ENCODE results near the gene IRGC.

The IRGC gene

GRCh38 chr19:43691755-43692154, 24.1 kb upstream of the IRGC start:
- no peak for DNase-seq

DNA sequence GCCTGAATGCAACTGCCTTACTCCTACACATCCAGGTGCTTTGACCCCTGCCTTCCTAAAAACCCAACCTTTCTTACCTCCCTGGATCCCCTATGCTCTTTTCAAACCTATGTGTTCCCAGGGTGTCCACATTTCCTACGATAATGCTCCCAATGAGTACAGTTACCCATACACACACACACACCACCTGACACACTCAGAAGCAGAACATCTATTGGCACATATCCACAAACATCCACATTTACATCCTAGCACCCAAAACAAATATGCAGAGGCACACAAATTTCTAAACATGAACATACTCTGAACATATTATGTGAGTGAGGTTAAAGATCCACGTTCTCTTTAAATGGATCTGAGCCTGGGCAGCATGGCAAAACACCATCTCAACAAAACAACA, 23.5 kb upstream of the IRGC start:
- no peak for DNase-seq

DNA sequence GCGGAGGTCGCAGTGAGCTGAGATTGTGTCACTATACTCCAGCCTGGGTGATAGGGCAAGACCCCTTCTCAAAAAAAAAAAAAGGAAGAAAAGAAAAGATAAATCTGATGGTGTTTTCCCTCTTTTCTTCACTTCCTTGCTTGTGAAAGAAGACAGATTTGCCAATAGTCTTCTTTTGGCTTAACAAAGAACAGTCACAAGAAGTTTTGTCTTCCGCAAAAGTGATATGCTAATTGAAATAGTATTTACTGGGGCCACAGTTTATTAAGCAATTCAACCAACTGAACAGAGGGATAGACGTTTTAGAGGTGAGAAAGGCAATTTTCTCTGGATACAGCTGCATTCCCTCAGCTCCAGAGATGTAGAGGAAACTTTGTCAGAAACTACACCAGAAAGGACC, 23.0 kb upstream of the IRGC start:
- peak; percentile 17 for DNase-seq

- no peak for DNase-seq
These were observed 21.3 kb upstream of the IRGC start for GRCh38 chr19:43694553-43694952.

- peak; percentile 49 for DNase-seq
These were observed 19.7 kb upstream of the IRGC start for GRCh38 chr19:43695985-43696704.

GRCh38 chr19:43697295-43697694, 18.6 kb upstream of the IRGC start:
- DNase-seq: no peak

DNA sequence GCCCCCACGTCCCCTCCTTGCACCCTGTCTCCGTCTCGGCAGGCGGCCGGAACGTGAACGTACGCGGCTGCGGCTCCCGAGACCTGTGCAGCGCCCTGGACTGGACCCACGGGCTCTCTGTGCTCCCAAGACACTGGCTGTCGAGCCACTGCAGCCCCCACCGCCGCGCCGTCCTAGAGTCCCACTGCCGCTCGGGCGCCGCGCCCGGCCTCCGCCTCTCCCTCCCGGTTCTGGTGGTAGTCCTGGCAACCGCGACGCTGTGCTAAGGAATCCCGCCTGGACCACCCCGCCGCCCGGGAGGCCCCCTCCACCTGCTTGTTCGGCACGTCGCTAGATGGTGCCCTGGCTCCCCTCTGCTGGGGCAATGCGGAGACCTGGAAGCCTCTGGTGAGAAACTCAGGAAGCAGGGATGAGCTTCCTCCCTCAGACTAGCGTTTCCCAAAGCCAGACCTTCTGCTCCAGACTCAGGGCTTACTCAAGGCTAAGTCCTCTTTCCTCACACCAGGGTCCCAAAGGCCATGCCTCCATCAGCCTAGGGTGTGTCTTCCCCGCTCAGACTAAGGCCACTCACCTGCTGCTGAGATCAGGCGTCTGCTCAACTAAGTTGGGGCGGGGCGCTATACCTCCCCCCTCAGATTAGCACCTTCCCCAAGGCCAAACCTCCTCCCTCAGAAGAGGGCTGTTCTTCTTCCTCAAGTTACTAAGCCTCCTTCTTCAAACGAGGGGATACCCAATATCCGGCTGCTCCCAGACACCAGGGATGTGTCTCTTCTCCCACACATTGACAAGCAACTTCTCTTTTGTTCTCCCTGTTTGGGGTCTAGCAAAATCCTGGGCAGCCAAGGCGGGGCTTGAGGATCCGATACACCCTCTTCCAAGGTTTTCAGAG, 16.1 kb upstream of the IRGC start:
- peak; percentile 21 for DNase-seq

DNA sequence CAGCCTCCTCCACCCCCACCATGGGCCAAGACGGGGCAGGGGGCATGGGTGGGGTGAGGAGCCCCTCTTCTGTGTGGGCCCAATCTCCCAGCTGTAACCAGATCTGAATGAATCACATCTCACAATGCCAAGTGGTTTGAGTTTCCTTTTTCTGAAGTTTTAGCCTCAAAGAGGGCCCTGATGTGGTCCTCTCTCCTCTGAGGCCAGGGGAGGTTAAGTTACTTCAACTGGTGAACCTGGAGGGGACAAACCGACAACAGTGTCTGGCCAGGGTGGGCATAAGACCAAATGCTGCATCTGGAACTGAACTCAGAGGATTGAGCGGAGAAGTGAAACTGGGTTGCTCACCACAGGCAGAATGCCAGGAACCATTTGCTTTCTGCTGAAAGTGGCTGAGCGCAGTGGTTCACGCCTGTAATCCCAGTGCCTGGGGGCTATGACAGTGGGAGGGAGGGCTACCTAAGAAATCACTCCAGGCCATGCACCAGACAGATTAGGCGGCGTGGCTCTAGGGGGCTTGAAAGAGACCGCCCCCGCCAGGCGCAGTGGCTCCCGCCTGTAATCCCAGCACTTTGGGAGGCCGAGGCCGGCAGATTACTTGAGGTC, 15.4 kb upstream of the IRGC start:
- no peak for DNase-seq

GRCh38 chr19:43704002-43704705, 11.7 kb upstream of the IRGC start:
- no peak for DNase-seq

DNA sequence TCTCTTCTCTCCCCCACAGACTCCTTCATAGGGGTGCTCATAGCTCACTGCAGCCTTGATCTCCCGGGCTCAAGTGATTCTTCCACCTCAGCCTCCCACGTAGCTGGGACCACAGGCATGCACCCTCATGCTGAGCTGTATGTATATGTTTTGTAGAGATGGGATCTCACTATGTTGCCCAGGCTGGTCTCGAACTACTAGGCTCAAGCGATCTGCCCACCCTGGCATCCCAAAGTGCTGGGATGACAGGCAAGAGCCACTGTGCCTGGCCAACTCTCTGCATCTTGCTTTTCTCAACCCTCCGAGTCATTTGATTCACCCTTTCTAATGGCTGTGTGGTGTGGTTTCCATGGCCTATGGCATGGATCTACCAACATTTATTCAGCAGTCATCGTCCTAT, 10.1 kb upstream of the IRGC start:
- no peak for DNase-seq

GRCh38 chr19:43707158-43707712, 8.6 kb upstream of the IRGC start:
- DNase-seq: no peak

- no peak for DNase-seq
These were observed 7.2 kb upstream of the IRGC start for GRCh38 chr19:43708716-43709115.

GRCh38 chr19:43711751-43712355, 4.0 kb upstream of the IRGC start:
- DNase-seq: no peak

DNA sequence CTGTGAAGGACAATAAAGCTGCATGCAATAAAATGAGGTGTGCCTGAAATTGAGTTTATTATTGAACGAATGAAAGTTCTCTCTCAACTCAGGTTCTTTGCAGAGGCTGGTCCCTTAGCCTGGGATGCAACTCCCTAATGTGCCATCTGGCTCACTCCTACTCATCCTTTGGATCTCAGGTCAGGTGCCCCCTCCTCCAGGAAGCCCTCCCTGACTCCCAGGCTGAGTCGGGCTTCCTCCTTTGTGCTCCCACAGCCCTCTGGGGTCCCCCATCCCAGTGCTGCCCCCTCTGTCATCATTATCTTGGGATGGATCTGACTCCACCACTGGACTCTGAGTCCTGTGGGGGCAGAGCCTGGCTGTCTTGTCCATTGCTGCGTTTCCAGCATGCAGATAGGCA, 2.7 kb upstream of the IRGC start:
- no peak for DNase-seq

- no peak for DNase-seq
These were observed 2.9 kb downstream of the IRGC start for GRCh38 chr19:43718627-43719377.

DNA sequence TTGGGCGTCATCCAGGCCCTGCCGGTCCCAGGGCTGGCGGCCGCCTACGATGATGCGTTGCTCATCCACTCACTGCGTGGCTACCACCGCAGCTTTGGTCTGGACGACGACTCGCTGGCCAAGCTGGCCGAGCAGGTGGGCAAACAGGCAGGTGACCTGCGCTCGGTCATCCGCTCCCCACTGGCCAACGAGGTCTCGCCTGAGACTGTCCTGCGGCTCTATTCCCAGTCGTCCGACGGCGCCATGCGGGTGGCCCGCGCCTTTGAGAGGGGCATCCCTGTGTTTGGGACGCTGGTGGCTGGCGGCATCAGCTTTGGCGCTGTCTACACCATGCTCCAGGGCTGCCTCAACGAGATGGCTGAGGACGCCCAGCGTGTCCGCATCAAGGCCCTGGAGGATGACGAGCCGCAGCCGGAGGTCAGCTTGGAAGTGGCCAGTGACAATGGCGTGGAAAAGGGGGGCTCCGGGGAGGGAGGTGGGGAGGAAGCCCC, 3.5 kb downstream of the IRGC start:
- DNase-seq: no peak

- no peak for DNase-seq
These were observed 4.0 kb downstream of the IRGC start for GRCh38 chr19:43719918-43720317.

DNA sequence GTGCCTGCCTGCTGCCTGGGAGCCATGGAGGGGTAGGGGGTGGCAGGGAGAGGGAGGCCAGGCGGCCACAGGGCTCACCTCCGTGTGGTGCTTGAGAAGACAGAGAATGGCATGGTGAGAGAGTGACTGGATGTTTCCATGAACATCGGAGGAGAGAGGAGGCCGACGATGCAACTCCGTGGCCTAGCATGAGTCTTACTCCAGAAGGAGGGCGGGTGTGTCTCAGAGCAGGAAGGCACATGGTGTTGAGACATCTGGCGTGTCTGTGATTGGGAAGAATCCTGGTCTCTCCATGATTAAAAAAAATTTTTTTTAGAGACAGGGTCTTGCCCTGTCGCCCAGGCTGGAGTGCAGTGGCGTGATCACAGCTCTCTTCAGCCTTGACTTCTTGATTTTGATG, 5.1 kb downstream of the IRGC start:
- no peak for DNase-seq

- no peak for DNase-seq
These were observed 5.7 kb downstream of the IRGC start for GRCh38 chr19:43721469-43722048.

- no peak for DNase-seq
These were observed 7.7 kb downstream of the IRGC start for GRCh38 chr19:43723588-43723987.

- DNase-seq: no peak
These were observed 9.0 kb downstream of the IRGC start for GRCh38 chr19:43724896-43725295.
